Activated CD8-positive, alpha-beta memory T cell treated with anti-CD3 and anti-CD28 coated beads for 48 hours (primary cell): Measurements from ENCODE around the gene CLCA2.
"Not testable (repeated sequence)": the region's sequence is repeated elsewhere in the genome, so short reads cannot be mapped to it uniquely, and the experiment has no call there.

Experiments
- DNase-seq, 3 experiments: peaks; one replicate each; pipeline ENCODE4 v3.0.0-alpha.2; 2020; ENCODE audit warnings: low read depth in 2 of 3, low spot score in 2 of 3

Gene CLCA2

GRCh38 chr1:86472767-86473166, 48.8 kb downstream of the CLCA2 start:
- DNase-seq = no peak

DNA sequence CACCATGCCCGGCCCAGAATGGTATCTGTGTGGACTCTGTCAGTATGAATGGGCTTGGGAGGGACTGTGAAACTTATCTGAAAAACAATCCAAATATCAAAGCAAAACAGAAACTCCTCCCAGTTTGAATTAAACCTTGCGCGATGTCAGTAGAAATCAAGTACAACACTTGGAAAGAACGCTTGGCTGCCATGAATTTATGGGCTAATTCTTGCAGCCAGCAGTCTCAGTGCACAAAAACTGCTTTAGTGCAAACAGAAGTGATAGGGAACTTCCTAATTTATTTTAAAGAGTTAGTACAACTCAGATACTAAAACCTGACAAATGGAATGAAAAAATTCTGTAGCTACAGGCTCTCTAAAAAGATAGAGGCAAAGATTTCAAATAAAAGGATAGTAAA, 53.3 kb downstream of the CLCA2 start:
- DNase-seq = no peak

GRCh38 chr1:86477682-86478081, 53.7 kb downstream of the CLCA2 start:
- DNase-seq = no peak

- no peak for DNase-seq
Measured at GRCh38 chr1:86478416-86479156, 54.6 kb downstream of the CLCA2 start.

DNA sequence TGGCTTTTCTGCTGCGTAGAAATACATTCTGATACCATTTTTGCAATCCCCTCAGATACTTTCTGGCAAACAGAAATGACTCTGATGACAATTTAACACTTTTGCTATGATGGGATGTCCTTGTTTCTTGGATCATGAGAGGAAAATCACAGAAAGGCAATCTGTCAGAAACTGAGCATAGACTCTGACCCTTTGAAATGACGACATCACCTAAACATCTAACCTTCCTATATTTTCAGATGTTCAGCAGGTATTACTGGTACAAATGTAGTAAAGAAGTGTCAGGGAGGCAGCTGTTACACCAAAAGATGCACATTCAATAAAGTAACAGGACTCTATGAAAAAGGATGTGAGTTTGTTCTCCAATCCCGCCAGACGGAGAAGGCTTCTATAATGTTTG, 58.0 kb downstream of the CLCA2 start:
- no peak for DNase-seq

- DNase-seq = no peak
Measured at GRCh38 chr1:86487131-86487810, 63.3 kb downstream of the CLCA2 start.

DNA sequence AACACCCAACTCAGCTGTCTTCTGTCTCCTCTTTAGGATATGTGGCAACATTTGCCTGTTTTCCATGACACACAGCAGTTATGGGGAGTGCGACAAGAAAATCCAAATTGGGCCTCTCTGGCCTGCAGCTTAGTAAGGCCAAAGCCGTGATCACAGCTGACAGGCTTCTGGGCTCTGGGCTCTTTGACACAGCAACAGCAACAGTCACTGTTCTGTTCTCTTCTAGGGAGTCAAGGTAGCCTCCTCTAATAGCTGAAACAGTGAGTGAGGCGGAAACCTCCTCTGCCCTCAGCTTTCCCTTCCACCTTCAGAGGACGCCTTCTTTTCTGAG, 63.8 kb downstream of the CLCA2 start:
- DNase-seq = no peak

DNA sequence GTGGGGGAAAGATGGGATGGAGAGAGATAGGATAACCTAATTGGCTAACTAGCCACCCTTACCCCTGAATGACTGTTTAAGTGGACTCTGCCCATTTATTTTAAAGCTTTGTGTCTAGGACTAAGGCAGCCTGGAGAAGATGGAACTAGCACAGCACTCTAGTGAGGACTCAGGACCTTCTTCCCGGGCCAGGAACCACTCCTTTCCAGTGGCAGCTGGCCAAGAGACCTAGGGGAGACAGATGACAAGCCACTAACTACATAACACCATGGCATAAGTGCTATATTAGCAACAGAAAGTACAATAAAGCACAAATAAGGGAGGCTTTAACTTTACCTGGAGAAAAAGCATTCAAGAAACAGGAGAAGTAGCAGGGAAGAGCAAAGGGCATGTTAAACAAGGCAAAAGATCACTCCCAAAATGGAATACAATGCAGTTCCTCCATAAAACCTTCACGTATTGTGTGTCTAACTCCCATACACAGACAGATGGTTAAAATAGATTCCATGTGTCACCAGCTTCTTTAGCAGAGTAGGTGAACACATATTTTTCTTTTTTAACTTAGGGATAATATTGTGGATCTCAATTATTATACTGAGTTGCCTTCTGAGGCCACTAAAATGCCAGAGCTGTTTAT, 65.4 kb downstream of the CLCA2 start:
- DNase-seq = no peak

- no peak for DNase-seq
Measured at GRCh38 chr1:86491171-86491950, 67.4 kb downstream of the CLCA2 start.

DNA sequence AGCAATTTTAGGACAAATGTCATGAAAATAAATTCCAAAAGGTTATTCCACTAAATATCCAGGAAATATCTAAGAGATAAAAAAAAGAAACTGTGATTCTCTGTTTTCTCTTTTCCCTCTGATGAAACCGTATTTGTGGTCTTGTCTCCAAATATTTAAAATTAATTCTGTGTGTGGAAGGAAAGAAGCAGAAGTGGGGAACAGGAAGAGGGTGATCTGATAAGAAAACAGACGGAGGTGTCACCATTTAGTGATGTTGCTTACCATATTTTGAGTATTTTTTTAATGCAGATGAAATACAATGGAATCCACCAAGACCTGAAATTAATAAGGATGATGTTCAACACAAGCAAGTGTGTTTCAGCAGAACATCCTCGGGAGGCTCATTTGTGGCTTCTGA, 74.3 kb downstream of the CLCA2 start:
- no peak for DNase-seq

- no peak for DNase-seq
Measured at GRCh38 chr1:86499987-86500593, 76.1 kb downstream of the CLCA2 start.

DNA sequence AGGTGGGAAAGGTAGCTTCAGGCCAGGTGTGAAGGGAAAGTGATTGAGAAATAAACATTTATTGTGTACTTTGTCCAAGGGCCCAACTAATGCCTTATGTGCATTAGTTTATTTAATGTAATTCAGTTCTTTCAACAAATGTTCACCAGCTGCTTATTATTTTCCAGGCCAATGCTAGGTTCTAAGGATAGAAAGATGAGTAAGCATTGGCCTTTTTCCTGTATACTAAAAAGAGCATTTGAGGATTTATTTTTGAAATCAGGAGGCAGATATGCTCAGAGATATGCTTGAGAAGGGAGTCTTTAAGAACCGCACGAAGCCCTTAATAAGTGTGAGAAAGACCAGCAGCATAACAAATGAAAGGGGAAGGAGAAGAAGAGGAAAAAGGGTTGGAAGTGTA, 76.7 kb downstream of the CLCA2 start:
- no peak for DNase-seq

DNA sequence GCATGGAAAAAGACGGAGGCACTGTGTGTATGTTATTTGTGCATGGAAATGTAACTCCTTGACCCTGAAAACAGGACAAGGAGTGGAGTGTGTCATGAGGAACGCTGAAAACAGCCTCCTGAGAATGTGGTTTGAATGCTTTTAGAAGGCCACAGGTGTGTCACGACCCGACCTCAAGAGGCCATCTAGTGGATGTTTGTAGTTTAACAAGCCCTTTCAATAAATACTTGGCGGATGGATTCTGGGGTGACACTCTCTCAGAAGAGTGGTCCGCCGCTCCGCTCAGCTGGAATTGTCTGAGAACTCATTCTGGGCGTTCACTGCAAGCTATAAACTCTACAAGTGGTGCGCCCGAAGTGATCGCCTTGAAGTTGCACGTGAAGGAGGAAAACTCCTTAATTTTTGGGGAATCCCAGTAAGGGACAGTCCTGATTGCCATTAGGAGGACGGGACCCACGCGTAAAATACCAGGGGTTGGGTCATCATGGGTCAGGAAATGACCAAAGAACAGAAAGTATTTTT, 78.2 kb downstream of the CLCA2 start:
- DNase-seq = not testable (repeated sequence)

DNA sequence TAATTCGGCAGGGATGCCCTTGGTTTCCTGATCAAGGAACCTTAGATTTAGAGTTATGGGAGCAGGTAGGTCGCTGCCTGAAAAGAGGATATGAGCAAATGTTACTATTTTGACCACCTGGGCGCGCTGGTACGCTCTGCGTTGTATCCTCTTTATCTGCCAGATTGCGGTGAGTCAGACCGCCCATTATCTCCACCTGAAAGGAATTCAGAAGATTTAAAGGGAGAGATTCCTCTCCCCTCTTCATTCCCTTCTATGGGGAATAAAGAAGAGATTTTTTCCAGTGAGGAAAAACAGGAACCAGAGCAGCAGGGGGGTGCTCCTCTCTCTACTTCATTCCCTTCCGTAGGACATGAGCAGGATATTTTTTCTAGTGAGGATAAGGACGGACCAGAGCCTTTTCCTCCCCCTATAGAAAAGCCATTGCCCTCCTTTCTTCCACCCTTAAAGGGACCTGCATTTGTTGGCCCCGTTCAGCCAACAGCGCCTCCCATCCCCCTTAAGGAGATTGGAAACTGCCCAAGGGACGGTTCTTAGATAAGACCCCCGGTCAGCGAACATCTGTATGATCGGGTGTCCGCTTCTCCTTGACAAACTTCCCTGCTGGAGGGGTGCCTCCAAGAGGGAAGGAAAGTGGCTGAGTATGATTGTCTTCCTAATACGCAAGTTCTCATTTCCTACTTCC, 78.9 kb downstream of the CLCA2 start:
- DNase-seq = no peak

GRCh38 chr1:86503406-86504136, 79.6 kb downstream of the CLCA2 start:
- no peak for DNase-seq

- DNase-seq = no peak
Measured at GRCh38 chr1:86504137-86504479, 80.1 kb downstream of the CLCA2 start.

DNA sequence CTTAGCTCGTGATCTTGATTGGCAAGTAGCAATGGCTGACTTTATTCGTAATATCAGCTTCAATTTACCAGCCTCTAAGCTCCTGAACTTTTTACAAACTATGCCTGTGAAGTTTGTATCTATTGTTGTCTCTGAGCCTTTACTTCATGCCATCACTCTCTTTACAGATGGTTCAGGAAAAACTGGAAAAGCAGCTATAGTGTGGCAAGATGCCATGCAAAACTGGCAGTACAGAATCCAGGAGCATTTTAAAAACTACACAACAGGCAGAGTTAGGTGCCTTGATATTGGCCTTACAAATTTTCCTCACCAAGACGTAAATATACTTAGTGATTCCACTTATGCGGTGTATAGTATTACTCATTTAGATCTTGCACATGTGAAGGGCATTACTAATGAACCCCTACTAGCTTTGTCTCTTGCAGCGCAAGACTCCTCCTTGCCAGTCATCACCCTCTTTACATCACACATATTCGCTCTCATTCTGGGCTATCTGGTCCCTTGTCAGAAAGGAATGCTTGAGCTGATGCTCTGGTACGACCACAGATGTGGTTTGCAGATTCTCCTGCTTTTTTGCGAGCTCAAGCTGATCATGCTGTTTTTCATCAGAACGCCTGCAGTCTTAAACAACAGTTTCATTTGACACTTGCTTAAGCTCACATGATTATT, 81.1 kb downstream of the CLCA2 start:
- no peak for DNase-seq

GRCh38 chr1:86505564-86505902, 81.6 kb downstream of the CLCA2 start:
- no peak for DNase-seq
